CD4-positive, alpha-beta T cell (primary cell): ENCODE results near the gene CEP43. TPM values are rescaled to one million over a fixed set of nuclear protein-coding genes. Genes with fewer than 3 reads are reported as not detected.
A peak's percentile ranks its signal among the peaks of the same experiment; 100 is the strongest.

Source experiments
- ATAC-seq: fragments of 200-7000 bp; cut with Tn5 transposase; one replicate; pipeline ENCODE4 v1.10.0; 2022; ENCODE audit warnings: mild to moderate bottlenecking; ENCODE audit not compliant: poor library complexity
- CTCF ChIA-PET: fragments of 350-600 bp; sonication (Branson Sonifier 250); formaldehyde crosslinking; loops from one replicate; lab custom pipeline; 2021; ENCODE audit warnings: antibody characterized with exemption, inconsistent platforms; lab: Charles Lee
- POLR2A ChIA-PET: fragments of 350-600 bp; sonication (Branson Sonifier 250); formaldehyde crosslinking; loops from one replicate; lab custom pipeline; 2021; ENCODE audit warnings: antibody characterized with exemption, inconsistent platforms; lab: Charles Lee
- DNase-seq, 14 experiments: peaks; one replicate each; pipeline ENCODE4 v3.0.0-alpha.2; 2013 to 2020; ENCODE audit warnings: mixed read lengths in 2 of 14
- H3K27ac ChIP-seq, 2 donors: one replicate each; pipeline versions ENCODE4 v1.5.1 to v1.7.0; 2013; ENCODE audit warnings: low read length in 2 of 2, low read depth in 1 of 2, mild to moderate bottlenecking in 1 of 2
- H3K27me3 ChIP-seq, 2 experiments: 1 replicate in 1 of 2; 2 replicates in 1 of 2; pipeline versions ENCODE4 v1.6.1 to v1.7.0; 2013; ENCODE audit warnings: low read length in 2 of 2, control low read depth in 1 of 2, mild to moderate bottlenecking in 1 of 2, moderate library complexity in 1 of 2; ENCODE audit not compliant: insufficient read depth in 2 of 2, control insufficient read depth in 1 of 2
- H3K36me3 ChIP-seq: one replicate; pipeline ENCODE4 v1.6.1; 2013; ENCODE audit warnings: low read length, control low read depth; ENCODE audit not compliant: insufficient read depth
- H3K4me1 ChIP-seq: one replicate; pipeline ENCODE4 v1.6.1; 2013; ENCODE audit warnings: low read length, control low read depth; ENCODE audit not compliant: insufficient read depth
- H3K4me3 ChIP-seq: one replicate; pipeline ENCODE4 v1.5.1; 2013; ENCODE audit warnings: mild to moderate bottlenecking, low read length, moderate library complexity
- H3K9me3 ChIP-seq, 2 experiments: 1 replicate in 1 of 2; 2 replicates in 1 of 2; pipeline versions ENCODE4 v1.6.1 to v1.7.0; 2013; ENCODE audit warnings: low read length in 2 of 2, mild to moderate bottlenecking in 2 of 2, control low read depth in 1 of 2, moderate library complexity in 1 of 2; ENCODE audit not compliant: control insufficient read depth in 1 of 2, insufficient read depth in 1 of 2
- H3K27ac Mint-ChIP-seq: one replicate; pipeline ENCODE4 v1.8.0; 2020; ENCODE audit warnings: mixed read lengths
- H3K27me3 Mint-ChIP-seq: one replicate; pipeline ENCODE4 v1.8.0; 2021; ENCODE audit warnings: mixed read lengths
- H3K36me3 Mint-ChIP-seq: one replicate; pipeline ENCODE4 v1.8.0; 2021; ENCODE audit warnings: low read depth, mixed read lengths
- H3K4me1 Mint-ChIP-seq: one replicate; pipeline ENCODE4 v1.8.0; 2021; ENCODE audit warnings: low read depth, mixed read lengths
- H3K4me3 Mint-ChIP-seq: one replicate; pipeline ENCODE4 v1.8.0; 2020; ENCODE audit warnings: mild to moderate bottlenecking, mixed read lengths
- H3K9me3 Mint-ChIP-seq: one replicate; pipeline ENCODE4 v1.8.0; 2020; ENCODE audit warnings: mixed read lengths
- CTCF ChIP-seq: fragments of 200-600 bp; IDR thresholded peaks from one replicate; pipeline ENCODE4 v1.8.0; 2022; ENCODE audit warnings: antibody characterized with exemption, mild to moderate bottlenecking
- intact Hi-C, 2 experiments: fragments of 100-400 bp; cut with DNase I in 1 of 2; cut with micrococcal nuclease in 1 of 2; formaldehyde crosslinking; loops; one replicate each; pipeline versions ENCODE4 v1.15.1 to v1.9.0; 2023 to 2025; cut with DNase I, micrococcal nuclease
- total RNA-seq, 174 experiments: library from RNA in 2 of 174; stranded (reverse) in 2 of 174; gene quantifications; one replicate each; pipeline ENCODE4 v1.2.3 and lab custom pipeline; 2021 to 2026

The CEP43 gene
- total RNA-seq, 2 experiments from 2014 or later: 12.5 to 13.5 TPM

DNA sequence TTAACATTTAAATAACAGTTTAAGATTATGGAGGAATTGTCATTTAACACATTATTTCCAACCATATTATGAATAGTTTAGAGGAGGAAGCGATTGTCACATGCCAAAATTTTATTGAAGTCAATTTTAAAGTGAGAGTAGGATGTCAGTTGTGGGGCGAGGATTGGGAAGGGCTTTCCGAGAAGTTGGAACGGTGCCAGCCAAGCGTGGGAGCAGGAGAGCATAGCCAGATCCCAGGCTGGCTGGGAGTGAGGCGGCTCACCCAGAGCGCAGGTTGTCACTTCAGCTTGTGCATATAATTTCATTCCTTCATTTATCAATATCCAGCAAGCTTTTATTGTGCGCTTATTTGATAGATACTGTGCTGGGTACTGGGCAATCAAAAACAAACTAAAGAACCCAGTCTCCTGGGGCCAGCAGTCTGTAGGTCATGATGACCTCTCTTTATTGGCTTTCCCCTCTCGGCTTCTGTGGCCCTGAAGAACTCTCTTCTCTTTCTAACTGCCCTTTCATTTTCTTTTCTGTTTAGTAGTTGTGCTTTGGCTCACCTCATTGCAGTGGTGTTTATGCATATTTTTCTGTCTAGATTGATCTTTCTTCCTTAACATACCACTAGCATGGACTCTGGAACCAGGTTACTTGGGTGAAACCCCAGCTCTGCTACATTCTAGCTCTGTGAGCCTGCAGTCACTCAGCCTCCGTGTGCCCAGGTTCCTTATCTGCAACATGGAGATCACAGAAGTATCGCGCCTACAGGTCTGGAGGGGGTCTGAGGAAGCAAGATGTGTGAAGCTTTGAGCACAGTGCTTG, 6.4 kb downstream of the CEP43 start:
- Mint-ChIP-seq H3K4me1 (peaks cover 14% of the 10 kb centered on the region), H3K4me3 (no peak overlapping the region), H3K27me3 (no peaks in the 10 kb centered on the region), H3K27ac (no peak overlapping the region), H3K9me3 (no peaks in the 10 kb centered on the region), H3K36me3 (peaks cover 63% of the 10 kb centered on the region)
- CTCF ChIA-PET: interaction anchor here (1.1 to 1.7 kb wide), 2 partner anchors 16 to 231 kb away, joined by 3 to 5 read pairs; no protein-coding TSS in a partner anchor
- intact Hi-C loops: no loop called here
- H3K36me3 ChIP-seq: peaks cover 20% of the 10 kb centered on the region
- no peak overlapping the region for H3K27ac ChIP-seq
- no peak for TF ChIP-seq CTCF
- DNase-seq (no peak), ATAC-seq (no peak)
- H3K4me1 ChIP-seq: peaks cover 8% of the 10 kb centered on the region
- H3K4me3 ChIP-seq: no peak overlapping the region
- no peaks in the 10 kb centered on the region for H3K27me3 ChIP-seq
- no peaks in the 10 kb centered on the region for H3K9me3 ChIP-seq
- POLR2A ChIA-PET: no interaction called here

GRCh38 chr6:167007985-167008384, 8.8 kb downstream of the CEP43 start:
- Histone ChIP-seq H3K9me3 (no peaks in the 10 kb centered on the region), H3K4me1 (peaks cover 2% of the 10 kb centered on the region), H3K27ac (no peak overlapping the region), H3K27me3 (no peaks in the 10 kb centered on the region), H3K36me3 (peaks cover 35% of the 10 kb centered on the region), H3K4me3 (no peak overlapping the region)
- Mint-ChIP-seq H3K27ac (no peak overlapping the region), H3K9me3 (no peaks in the 10 kb centered on the region), H3K4me3 (no peak overlapping the region), H3K4me1 (peaks cover 3% of the 10 kb centered on the region), H3K36me3 (peaks cover 75% of the 10 kb centered on the region), H3K27me3 (no peaks in the 10 kb centered on the region)
- no peak for TF ChIP-seq CTCF
- no peak for ATAC-seq
- no peak for DNase-seq
- POLR2A ChIA-PET: no interaction called here
- CTCF ChIA-PET: interaction anchor here (1.4 kb wide), 1 partner anchor 18 kb away, joined by 4 read pairs; no protein-coding TSS in a partner anchor
- intact Hi-C loops: no loop called here

DNA sequence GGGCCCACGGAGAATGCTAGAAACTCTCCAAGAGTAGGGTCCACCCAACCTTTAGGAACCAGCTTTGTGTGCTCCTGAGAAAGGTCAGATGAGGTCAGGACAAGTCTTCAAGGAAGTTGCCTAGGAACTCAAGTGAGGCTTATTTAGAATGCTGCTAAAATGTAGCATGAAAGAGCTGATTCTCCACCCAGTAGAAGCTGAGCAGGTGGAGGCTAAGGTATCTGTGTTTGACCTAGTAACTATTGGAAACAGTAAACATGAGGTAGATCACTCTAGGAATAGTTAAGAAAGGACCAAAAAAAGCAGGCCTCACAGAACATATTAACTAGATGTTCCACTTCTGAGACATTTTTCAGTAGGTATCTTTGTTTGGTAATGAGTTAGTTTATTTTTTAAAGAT, 13.9 kb downstream of the CEP43 start:
- no peak for TF ChIP-seq CTCF
- Histone ChIP-seq H3K4me1 (peaks cover 4% of the 10 kb centered on the region), H3K36me3 (peaks cover 28% of the 10 kb centered on the region), H3K27me3 (no peaks in the 10 kb centered on the region), H3K4me3 (no peak overlapping the region), H3K9me3 (no peaks in the 10 kb centered on the region), H3K27ac (no peak overlapping the region)
- Mint-ChIP-seq H3K27ac (peak overlapping the region; percentile 58), H3K27me3 (no peaks in the 10 kb centered on the region), H3K9me3 (no peaks in the 10 kb centered on the region), H3K4me1 (peaks cover 9% of the 10 kb centered on the region), H3K36me3 (peaks cover 76% of the 10 kb centered on the region), H3K4me3 (no peak overlapping the region)
- DNase-seq (peak in 1 of 14 experiments; percentile 3), ATAC-seq (peak; percentile 39)
- ChIA-PET CTCF (interaction anchor here (1.2 kb wide), 1 partner anchor 11 kb away, joined by 3 read pairs; no protein-coding TSS in a partner anchor), POLR2A (no interaction called here)
- intact Hi-C loops: no loop called here
